ENCODE results near the gene ZNF324B. TPM values are rescaled to one million over a fixed set of nuclear protein-coding genes. Genes with fewer than 3 reads are reported as not detected.

ZNF324B gene
- total RNA-seq, 4 donors from 2014 or later = 4.3 to 12.8 (median 8.6) TPM

- no peak for ATAC-seq
Observed at GRCh38 chr19:58407658-58408151, 43.7 kb upstream of the ZNF324B start.

GRCh38 chr19:58408152-58409009 is 43.0 kb upstream of the ZNF324B start, which contains the start of gene ZNF584:
Gene ZNF584 (plus strand): TSS chr19:58408649. CDS start chr19:58409148, 499 bp downstream.
- WGBS, 2 donors (ENCODE audit: low coverage in 1 of 2) = 1% methylated on average over 21 of the region's 100 CpGs; no CpG with 5 or more reads in 1 of the 2 donors
- Histone ChIP-seq H3K4me1 (peaks cover 0 to 28% (median 14%) of the 10 kb centered on the region in 3 donors), H3K4me3 (peak within 1 kb of the TSS; percentile 93 to 95), H3K27ac (peak within 1 kb of the TSS; percentile 72 to 89 (median 88)), H3K9me3 (no peaks in the 10 kb centered on the region), H3K36me3 (peaks cover 0 to 6% of the 10 kb centered on the region in 2 donors), H3K27me3 (no peaks in the 10 kb centered on the region)
- TF ChIP-seq EP300 (IDR thresholded peaks at IDR 0.05) = no peak
- TF ChIP-seq POLR2AphosphoS5 (IDR thresholded peaks at IDR 0.05) = peak; percentile 79
- peak; percentile 64 to 80 for TF ChIP-seq POLR2A (IDR thresholded peaks at IDR 0.05)
- TF ChIP-seq, protein P1, sequence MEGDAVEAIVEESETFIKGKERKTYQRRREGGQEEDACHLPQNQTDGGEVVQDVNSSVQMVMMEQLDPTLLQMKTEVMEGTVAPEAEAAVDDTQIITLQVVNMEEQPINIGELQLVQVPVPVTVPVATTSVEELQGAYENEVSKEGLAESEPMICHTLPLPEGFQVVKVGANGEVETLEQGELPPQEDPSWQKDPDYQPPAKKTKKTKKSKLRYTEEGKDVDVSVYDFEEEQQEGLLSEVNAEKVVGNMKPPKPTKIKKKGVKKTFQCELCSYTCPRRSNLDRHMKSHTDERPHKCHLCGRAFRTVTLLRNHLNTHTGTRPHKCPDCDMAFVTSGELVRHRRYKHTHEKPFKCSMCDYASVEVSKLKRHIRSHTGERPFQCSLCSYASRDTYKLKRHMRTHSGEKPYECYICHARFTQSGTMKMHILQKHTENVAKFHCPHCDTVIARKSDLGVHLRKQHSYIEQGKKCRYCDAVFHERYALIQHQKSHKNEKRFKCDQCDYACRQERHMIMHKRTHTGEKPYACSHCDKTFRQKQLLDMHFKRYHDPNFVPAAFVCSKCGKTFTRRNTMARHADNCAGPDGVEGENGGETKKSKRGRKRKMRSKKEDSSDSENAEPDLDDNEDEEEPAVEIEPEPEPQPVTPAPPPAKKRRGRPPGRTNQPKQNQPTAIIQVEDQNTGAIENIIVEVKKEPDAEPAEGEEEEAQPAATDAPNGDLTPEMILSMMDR (IDR thresholded peaks at IDR 0.05) = peak in 1 of 4 experiments; percentile 37
- peak; percentile 99 for ATAC-seq

More at GRCh38 chr19:58407658-58408151, 43.7 kb upstream of the ZNF324B start:
- peak overlapping the region; percentile 72 to 89 (median 88) for H3K27ac ChIP-seq
- no peaks in the 10 kb centered on the region for H3K9me3 ChIP-seq
- peak overlapping the region; percentile 93 to 95 for H3K4me3 ChIP-seq
- H3K36me3 ChIP-seq = peaks cover 0 to 5% of the 10 kb centered on the region in 2 donors
- peaks cover 0 to 28% (median 14%) of the 10 kb centered on the region in 3 donors for H3K4me1 ChIP-seq
- TF ChIP-seq POLR2AphosphoS5 (IDR thresholded peaks at IDR 0.05) (no peak), EP300 (IDR thresholded peaks at IDR 0.05) (no peak), POLR2A (IDR thresholded peaks at IDR 0.05) (no peak)
- TF ChIP-seq, protein P1 (IDR thresholded peaks at IDR 0.05) = no peak
- WGBS, 2 donors (ENCODE audit: low coverage in 1 of 2) = 0 to 26% methylated on average over 1 to 8 of the region's 22 CpGs
- no peaks in the 10 kb centered on the region for H3K27me3 ChIP-seq

GRCh38 chr19:58409010-58409790 is 42.2 kb upstream of the ZNF324B start:
- 5% methylated on average over 12 of the region's 34 CpGs; no CpG with 5 or more reads in 1 of the 2 donors for WGBS, 2 donors (ENCODE audit: low coverage in 1 of 2)

GRCh38 chr19:58416604-58417003 is 34.8 kb upstream of the ZNF324B start:
- Histone ChIP-seq H3K4me3 (no peak overlapping the region), H3K4me1 (no peaks in the 10 kb centered on the region), H3K27me3 (no peaks in the 10 kb centered on the region), H3K27ac (no peak overlapping the region), H3K9me3 (peaks cover 0 to 15% (median 0%) of the 10 kb centered on the region in 3 donors), H3K36me3 (peaks cover 0 to 72% of the 10 kb centered on the region in 2 donors)
- WGBS, 2 donors (ENCODE audit: low coverage in 1 of 2) = no CpG with 5 or more reads among the region's 5 CpGs
- TF ChIP-seq POLR2AphosphoS5 (IDR thresholded peaks at IDR 0.05) = no peak
- no peak for TF ChIP-seq EP300 (IDR thresholded peaks at IDR 0.05)
- no peak for ATAC-seq

More at GRCh38 chr19:58409010-58409790, 42.2 kb upstream of the ZNF324B start:
- Histone ChIP-seq H3K27me3 (no peaks in the 10 kb centered on the region), H3K4me1 (peaks cover 0 to 28% (median 14%) of the 10 kb centered on the region in 3 donors), H3K9me3 (no peaks in the 10 kb centered on the region), H3K4me3 (peak overlapping the region; percentile 93 to 95), H3K27ac (peak overlapping the region; percentile 72 to 89 (median 88)), H3K36me3 (peaks cover 0 to 6% of the 10 kb centered on the region in 2 donors)
- no peak for ATAC-seq
- TF ChIP-seq, protein P1 (IDR thresholded peaks at IDR 0.05) = no peak
- no peak for TF ChIP-seq POLR2AphosphoS5 (IDR thresholded peaks at IDR 0.05)
- no peak for TF ChIP-seq POLR2A (IDR thresholded peaks at IDR 0.05)
- no peak for TF ChIP-seq EP300 (IDR thresholded peaks at IDR 0.05)

DNA sequence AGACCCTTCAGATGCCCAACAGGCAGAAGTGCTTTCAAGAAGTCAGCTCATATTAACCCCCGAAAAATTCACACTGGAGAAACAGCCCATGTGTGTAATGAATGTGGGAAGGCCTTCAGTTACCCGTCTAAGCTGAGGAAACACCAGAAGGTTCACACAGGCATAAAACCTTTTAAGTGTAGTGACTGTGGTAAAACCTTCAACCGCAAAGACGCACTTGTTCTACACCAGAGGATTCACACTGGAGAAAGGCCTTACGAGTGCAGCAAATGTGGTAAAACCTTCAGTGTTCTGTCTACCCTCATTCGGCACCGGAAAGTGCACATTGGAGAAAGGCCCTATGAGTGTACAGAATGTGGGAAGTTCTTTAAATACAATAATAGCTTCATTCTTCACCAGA is 34.4 kb upstream of the ZNF324B start:
- ATAC-seq = no peak
- TF ChIP-seq, protein P1 (IDR thresholded peaks at IDR 0.05) = no peak
- no peak for TF ChIP-seq EP300 (IDR thresholded peaks at IDR 0.05)

More for the DNA sequence above, 34.4 kb upstream of the ZNF324B start:
- Histone ChIP-seq H3K9me3 (peaks cover 0 to 19% (median 0%) of the 10 kb centered on the region in 3 donors), H3K27ac (no peak overlapping the region), H3K4me1 (no peaks in the 10 kb centered on the region), H3K36me3 (peaks cover 0 to 77% of the 10 kb centered on the region in 2 donors), H3K4me3 (no peak overlapping the region), H3K27me3 (no peaks in the 10 kb centered on the region)
- WGBS, 2 donors (ENCODE audit: low coverage in 1 of 2) = 91 to 100% methylated on average over 2 to 7 of the region's 7 CpGs
